GM18519 (cell line): ENCODE measurements around the gene POU2AF2.

Experiments
- ATAC-seq: cut with Tn5 transposase; IDR thresholded peaks from one replicate; pipeline ENCODE4 v1.9.1; 2021; ENCODE audit warnings: mild to moderate bottlenecking, moderate library complexity; ENCODE audit not compliant: unreplicated experiment, low FRiP score

POU2AF2 gene

DNA sequence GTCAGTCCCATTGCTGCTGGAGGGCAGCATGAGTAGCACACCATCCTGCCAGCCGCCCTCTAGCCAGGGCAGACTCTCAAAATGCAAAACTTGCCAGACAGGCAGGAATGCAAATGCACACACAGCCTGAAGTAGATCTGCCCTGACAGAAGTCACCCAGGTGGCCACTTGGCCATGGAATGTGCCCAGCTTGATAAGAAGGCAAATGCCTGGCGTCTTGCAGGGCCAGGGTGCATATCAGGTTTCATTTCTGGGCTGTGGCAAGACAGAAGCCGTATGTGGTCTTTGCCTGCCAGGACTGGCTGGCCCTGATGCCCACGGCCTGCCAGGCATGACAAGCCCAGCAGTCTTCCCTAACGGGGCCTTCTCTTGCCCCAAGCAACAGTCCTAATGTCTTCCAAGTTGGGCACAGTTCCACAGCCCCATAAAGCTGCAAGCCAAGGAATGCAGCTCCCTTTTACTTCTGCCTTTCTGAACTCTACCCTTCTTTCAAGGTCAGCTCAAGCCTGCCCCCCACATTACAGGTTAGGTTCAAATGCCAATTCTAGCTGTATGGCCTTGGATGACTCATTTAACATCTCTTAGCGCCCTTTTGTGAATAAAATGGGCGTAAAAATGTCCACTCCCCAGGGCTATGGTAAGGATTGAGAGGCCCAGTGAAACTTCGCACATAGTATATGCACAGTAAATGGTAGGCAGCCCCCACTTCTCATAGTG lies 82.5 kb downstream of the POU2AF2 start:
- ATAC-seq = no peak

DNA sequence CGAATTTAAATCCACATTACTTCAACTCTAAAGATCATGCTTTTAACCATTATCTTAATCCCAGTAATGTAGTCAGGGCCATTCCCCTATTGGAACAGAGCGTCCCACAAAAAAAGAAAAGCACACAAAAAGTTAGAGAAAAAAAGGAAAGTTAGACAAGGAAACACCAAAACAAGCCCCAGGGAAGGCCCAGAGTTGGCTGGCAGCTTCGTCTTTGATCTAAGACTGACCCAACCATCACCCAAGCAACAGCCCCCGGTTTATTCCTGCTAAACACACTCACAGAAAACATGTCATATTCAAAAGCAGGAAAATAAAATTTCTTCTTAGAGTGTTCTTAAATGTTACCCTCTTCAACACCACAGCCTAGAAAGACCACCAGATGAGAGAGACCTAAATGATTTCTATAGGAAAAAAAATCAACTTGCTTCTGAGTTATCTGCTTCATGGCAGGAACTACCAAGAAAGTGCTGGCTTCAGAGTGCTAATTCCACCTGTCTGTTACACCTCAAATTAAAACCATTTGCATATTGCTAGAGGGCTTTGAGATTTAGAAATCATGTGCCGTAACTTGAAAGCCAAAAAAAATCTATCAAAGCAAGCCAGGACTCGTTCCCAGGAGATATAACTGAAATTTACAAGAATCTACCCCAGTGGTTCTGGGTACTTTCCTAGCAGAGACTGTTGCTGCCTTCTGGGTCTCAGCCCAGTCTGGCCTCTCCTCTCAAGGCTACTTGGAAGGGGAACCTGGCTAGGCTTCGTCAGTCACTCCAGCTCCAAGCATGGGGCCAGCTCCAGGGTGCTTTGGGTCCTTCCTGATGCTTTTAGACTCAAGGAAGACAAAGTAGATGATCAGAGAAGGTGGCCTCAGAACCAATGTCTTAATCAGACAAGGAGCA lies 84.0 kb downstream of the POU2AF2 start:
- no peak for ATAC-seq

DNA sequence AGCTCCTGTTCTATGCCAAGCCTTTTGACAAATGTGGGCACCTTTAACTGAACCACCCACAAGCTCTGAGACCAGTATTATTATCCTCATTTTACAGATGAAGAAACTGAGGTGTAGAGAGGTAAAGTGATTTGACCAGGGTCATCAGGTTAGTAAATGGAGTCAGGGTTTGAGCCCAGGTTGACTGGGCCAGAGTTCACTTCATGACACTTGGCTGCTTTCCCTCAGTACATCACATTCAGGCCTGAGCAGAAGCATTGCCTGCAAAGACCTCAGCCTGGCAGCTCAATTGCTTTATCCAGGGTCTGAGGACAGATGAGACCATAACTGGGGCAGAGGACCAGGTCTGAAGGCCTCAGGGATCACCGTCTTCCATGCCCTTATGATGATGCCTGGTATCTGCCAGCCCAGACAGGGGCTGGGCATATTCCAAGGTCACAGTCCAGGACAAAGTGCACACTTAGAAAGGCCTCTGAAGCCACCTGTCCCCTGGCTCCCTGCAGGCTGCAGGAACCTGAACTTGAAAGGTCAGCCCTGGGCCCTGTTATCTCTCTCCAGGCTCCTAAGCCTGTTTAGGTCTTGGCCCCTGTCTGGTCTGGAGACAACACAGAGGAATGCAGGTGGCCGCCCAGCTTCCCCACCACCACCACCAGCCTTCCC lies 84.8 kb downstream of the POU2AF2 start:
- ATAC-seq = no peak

DNA sequence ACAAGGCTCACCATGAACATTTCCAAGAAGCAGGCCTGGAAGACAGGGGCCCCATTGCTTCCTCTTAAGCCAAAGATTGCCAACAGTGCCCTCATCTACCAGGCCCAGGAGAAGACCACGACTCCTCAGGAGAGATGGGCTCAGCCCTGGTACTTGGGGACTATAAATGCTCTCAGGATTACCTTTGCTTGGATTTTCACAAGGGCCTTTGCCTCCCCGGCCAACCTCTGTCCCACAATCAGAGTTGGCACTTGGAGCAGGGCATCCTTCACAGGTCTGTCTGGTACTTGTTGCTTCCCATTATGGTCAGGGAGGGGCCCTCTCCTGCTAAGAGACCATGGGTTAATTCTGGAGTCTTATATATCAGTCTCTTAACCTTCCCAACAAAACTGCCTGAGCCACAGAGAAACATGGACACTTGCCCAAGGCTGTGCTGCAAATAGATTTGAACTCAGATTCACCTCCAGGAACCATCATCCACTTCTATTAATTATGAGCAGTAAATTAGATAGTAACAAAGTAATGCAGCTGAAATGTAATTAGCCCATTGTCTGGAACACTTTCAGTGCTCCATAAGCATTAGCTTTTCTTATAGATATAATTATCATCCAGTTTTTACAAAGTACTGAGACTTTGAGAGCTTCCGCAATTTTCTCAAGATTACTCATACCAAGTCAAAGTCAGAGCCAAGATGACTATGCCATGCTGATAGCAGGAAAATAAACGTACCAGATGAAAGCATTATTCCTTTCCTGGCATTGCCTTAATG lies 86.4 kb downstream of the POU2AF2 start:
- no peak for ATAC-seq

GRCh38 chr11:111334532-111335502 lies 89.3 kb downstream of the POU2AF2 start:
- ATAC-seq = no peak

DNA sequence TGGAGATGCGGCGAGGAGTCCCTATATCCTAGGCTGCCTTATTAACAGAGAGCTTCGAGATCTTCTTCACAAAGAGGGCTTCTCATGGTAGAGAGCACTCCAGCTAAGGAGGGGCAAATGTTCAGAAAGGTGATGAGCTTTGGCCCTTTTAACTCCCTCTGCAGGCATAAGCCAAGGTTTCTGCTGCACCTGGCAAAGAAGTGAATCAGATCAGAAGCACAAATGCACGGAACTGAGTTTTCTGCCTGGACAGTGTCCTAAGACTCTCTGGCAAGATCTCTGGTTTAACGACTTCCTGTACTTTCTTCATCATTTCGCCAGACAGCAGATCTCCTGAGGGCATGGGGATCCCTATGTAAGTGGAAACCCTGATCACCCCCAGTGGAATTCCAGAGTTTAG lies 90.0 kb downstream of the POU2AF2 start:
- no peak for ATAC-seq
